Left renal cortex interstitium (tissue), 4 donors: ENCODE measurements around the gene UBAP2L. TPM values are rescaled to one million over a fixed set of nuclear protein-coding genes. Genes with fewer than 3 reads are reported as not detected.
"Not testable (repeated sequence)": the region's sequence is repeated elsewhere in the genome, so short reads cannot be mapped to it uniquely, and the experiment has no call there.

Experiments used
- DNase-seq, 4 donors: peaks; one replicate each; pipeline ENCODE4 v3.0.0-alpha.2; 2013; ENCODE audit warnings: low read depth in 4 of 4, low spot score in 2 of 4, missing footprints in 1 of 4
- polyA plus RNA-seq, 4 donors: library from polyadenylated mRNA; unstranded; fragments of 120-200 nt; gene quantifications; one replicate each; pipeline ENCODE4 v1.2.1, GENCODE V29; 2013; ENCODE audit not compliant: insufficient read length in 4 of 4

UBAP2L gene
- polyA plus RNA-seq, 4 donors = 143 to 206 (median 185) TPM

GRCh38 chr1:154237880-154238506, 17.2 kb downstream of the UBAP2L start:
- no peak for DNase-seq

DNA sequence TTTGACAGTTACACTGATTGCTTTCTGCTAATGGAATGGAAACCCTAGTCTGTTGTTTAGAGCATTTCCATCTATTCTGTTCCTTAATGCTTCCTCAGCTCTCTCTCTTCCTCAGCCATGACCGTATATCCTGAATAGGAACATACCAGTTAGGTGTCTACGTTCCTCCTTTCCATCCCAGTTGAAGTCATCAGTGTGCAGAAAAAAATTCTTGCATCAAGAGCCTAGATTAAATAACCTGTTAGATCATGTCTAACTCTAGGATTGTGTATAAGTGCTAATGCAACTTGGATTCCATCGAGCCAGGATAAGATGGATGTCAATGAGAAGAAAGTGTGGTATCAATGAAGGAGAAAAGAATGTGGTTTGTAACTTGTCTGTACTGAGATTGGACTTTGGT, 18.7 kb downstream of the UBAP2L start:
- no peak for DNase-seq

DNA sequence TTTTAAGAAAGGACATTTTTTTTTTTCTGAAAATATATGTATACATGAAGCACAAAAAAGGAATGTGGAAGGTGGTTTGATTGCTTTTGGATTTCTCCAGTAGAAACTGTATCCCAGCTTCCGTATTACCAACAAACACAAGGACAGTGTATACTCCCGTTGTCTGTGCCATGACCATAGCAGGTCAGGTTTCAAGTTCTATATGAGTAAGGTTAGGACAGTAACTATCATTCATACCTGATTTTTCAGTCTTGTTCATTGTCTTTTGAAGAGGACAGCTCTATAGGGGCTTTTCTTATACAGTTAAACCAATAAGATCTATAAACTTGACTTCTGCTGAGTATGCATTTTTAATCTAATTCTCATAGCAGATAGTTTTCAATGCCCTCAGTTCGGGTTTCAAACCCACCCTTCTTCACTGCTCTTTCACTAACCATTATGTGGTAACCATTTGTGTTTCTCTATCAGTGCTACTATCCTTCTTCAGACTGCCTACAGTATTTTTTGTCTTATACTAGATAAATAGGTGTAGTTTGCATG, 19.6 kb downstream of the UBAP2L start:
- no peak for DNase-seq

DNA sequence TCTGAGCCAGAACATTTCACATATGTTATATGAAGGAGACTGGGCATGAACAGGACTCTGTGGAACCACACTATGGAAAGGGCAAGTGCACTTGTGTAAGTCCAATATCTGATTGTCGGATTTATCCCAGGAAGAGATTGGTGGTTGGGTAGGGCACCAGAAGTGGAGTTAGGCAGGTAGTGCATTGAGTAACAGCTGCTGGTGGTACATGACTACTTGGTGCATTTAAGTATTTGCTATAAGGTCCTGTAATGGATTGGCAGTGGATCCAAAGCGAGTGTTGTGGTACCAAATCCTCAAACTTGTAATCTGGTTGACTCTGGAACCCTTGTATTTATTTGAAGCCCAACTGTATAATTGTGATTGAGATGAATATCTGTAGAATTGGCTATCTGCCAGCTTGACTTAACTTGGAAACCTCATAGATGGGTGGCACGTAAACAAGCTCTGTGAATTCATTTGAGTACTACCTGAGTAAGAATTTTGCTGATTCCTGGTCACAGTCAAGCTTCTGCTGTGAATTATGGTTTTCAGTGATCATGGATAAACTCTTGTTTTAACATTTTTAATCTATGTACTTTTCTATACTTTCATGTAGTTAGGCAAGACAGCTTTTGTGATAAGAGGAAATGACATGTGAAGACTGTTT, 21.1 kb downstream of the UBAP2L start:
- DNase-seq = no peak

- no peak for DNase-seq
These were observed 32.9 kb downstream of the UBAP2L start for GRCh38 chr1:154253671-154254070.

DNA sequence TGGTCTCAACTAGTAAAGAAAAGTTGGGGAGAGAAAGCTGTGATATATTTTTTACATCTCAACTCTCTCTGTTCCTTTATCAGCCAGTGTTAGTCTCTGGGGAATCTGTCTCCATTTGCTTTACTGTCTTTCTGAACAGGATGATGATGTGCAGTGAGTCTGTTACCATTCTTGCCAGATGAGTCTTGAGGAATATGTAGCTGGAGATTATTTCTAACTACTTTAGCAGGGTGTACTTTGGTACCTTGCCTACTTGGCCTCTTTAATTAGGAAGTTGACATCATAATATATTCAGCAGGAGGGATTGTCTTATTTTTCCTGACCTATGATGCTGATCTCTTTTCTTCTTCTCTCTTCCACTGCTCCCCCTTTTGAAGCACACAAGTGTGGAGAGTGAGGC, 35.9 kb downstream of the UBAP2L start:
- DNase-seq = no peak

GRCh38 chr1:154258784-154259183, 38.0 kb downstream of the UBAP2L start:
- no peak for DNase-seq

DNA sequence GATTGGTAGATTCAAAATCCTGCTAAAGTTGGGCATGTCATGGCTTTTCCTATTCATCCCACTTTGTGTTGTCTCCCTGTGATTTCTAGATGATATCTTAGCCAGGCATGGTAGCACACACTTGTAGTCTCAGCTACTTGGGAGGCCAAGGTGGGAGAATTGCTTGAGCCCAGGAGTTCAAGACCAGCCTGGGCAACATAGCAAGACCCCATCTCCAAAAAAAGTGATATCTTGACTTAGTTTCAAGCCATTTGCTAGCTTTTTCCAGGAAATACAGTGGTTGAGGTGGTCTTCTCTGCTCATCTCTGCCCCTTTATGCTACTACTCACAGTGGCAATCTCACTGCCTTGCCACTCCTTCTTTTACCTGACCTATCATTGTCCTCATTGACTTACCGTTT, 39.4 kb downstream of the UBAP2L start:
- no peak for DNase-seq

GRCh38 chr1:154263465-154264332, 42.9 kb downstream of the UBAP2L start:
- no peak for DNase-seq

- DNase-seq = no peak
These were observed 43.7 kb downstream of the UBAP2L start for GRCh38 chr1:154264454-154264853.

DNA sequence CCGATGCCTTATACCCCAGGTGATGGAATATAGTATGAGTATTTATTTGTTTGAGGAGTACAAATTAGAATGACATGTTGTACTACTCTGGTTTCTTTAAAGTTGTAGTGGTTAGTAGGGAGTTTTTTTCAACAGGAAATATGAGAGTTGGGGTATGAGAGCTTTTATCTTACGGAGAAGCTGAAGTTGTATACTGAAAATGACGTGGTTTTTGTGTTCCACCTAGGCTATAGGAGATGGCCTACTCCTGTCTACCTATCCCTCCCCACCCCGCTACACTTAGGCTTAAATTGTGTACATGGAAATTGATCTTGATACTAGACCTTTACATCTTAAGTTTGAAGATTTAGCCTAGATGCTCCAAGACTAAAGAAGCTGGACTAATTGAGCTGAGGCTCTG, 44.8 kb downstream of the UBAP2L start:
- no peak for DNase-seq

- DNase-seq = no peak
These were observed 50.1 kb downstream of the UBAP2L start for GRCh38 chr1:154270833-154271232.

DNA sequence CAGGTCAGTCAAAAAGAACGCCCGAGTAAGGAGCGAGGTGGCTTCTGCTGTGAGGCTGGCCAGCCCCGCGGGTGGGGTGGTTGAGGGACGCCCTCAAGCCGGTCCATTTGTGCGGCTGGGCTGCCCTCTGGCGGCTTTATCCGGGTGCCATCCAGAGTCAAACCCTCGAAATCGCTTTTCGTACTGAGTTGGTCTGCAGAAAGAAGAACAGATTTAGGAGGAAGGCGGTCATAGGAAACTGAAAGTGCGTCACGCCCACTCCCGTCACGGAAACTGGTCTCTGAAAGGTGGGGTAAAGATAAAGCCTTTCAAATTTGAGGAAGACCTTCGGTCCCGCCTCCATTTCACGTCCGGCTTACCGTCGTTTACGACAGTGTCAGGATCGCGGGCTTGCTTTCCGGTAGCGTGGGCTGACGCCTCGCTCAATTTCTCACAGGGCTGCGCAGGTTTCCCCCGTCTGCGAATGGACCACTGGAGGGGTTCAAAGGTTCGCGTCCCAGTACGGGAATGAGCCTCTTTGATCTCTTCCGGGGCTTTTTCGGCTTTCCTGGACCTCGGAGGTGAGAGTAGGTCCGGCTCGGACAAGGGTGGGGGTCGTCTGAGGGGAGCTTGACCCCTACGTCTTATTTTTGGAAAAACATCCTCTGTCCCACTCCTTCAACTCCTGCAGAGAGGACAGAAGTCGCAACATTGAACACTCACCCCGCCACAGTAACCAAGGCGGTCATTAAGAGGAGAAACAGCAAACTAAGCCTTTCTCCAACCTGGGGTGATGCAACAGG, 51.7 kb downstream of the UBAP2L start, which contains the start of gene HAX1:
TSS of gene HAX1 (plus strand) at position 413 of the 782 bp plus-strand sequence. CDS start at position 508, 95 bp downstream.
- peak; percentile 88 to 95 (median 92) for DNase-seq

DNA sequence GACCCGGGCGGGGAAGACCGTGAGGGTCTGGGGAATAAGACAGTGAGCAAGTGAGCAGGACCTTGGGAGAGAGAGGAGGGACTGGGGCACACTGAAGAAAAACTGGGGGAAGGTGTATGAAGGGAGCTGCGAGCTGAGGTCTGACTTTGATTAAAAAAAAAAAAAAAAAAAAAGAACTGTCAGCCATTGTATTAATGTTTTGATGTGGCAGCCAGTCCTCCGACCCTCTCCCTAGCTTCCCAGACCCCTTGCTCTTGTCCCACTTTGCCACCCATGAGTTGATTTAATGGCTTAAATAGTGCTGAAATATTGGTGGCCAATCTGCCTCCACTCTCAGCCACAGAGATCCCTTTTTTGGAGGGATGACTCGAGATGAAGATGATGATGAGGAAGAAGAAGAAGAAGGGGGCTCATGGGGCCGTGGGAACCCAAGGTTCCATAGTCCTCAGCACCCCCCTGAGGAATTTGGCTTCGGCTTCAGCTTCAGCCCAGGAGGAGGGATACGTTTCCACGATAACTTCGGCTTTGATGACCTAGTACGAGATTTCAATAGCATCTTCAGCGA, 52.3 kb downstream of the UBAP2L start:
- no peak for DNase-seq

DNA sequence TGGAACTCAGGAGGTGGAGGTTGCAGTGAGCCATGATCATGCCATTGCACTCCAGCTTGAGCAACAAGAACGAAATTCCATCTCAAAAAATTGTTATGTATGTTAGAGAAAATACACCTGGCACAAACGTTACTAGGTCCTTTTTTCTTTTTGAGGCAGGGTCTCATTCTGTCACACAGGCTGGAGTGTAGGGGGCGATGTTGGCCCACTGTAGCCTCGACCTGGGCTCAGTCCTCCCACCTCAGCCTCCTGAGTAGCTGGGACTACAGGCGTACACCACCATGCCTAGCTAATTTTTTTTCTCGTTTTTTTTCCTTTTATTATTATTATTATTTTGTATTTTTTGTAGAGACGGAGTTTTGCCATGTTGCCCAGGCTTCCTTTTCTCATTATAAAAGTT, 56.0 kb downstream of the UBAP2L start:
- no peak for DNase-seq

DNA sequence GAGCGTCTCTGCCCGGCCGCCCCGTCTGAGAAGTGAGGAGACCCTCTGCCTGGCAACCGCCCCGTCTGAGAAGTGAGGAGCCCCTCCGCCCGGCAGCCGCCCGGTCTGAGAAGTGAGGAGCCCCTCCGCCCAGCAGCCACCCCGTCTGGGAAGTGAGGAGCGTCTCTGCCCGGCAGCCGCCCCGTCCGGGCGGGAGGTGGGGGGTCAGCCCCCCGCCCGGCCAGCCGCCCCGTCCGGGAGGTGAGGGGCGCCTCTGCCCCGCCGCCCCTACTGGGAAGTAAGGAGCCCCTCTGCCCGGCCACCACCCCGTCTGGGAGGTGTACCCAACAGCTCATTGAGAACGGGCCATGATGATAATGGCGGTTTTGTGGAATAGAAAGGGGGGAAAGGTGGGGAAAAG, 66.8 kb downstream of the UBAP2L start:
- not testable (repeated sequence) for DNase-seq

DNA sequence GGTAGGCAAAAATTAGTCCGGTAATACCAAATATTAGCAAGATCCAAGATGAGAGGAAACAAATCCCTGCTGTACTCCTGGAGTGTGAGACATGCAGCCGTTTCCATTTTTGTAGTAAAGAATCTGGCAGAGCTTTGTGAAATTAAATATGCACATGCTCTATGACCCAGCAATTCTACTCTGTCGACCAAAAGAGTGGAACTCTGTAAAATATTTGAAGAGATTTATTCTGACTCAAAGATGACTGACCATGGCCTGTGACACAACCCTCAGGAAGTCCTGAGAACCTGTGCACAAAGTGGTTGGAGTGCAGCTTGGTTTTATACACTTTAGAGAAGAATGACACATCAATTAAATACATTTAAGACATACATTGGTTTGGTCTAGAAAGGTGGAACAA, 67.9 kb downstream of the UBAP2L start:
- no peak for DNase-seq

- DNase-seq = no peak
These were observed 70.2 kb downstream of the UBAP2L start for GRCh38 chr1:154290921-154291320.

DNA sequence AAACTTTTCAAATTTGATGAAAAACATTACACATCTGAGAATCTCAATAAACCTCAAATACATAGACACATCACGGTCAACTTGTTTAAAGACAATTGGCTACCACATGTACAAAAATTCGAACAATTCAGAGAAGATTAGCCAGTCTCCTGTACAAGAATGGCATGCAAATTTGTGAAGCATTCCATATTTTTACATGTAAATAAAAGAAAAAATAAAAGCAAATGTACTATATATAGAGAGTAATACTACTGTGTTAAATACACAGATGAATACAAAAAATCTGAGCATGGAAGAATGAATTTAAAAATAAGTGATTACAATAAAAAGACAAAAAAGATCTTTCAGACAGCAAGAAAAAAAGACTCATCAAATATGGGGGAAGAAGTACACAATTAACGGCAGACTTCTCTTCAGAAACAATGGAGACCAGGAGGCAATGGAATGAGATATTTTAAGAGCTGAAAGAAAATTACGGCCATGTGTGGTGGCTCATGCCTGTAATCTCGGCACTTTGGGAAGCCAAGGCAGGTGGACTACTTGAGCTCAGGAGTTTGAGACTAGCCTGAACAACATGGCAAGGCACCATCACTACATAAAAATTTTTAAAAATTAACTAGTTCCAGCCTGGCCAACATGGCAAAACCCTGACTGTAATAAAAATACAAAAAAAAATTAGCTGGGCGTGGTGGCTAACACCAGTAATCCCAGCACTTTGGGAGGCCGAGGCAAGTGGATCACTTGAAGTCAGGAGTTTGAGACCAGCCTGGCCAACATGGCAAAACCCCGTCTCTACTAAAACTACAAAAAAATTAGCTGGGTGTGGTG, 74.9 kb downstream of the UBAP2L start:
- no peak for DNase-seq
